Esophagus mucosa (tissue), 1 donor: ENCODE results near the gene CNNM2. TPM values are rescaled to one million over a fixed set of nuclear protein-coding genes. Genes with fewer than 3 reads are reported as not detected.
A peak's percentile ranks its signal among the peaks of the same experiment; 100 is the strongest.
"Not testable (repeated sequence)": the region's sequence is repeated elsewhere in the genome, so short reads cannot be mapped to it uniquely, and the experiment has no call there.

Source experiments
- ATAC-seq: fragments of 200-7000 bp; cut with Tn5 transposase; one replicate; pipeline ENCODE4 v1.9.1; 2020
- total RNA-seq: library from RNA; stranded (reverse); gene quantifications from one replicate; pipeline ENCODE4 v1.2.4, GENCODE V29; 2023
- donor health status: DM: yes; HTN: yes; CAD: no.

Gene CNNM2
- total RNA-seq, 1 donor from 2014 or later = 2.3 TPM

GRCh38 chr10:102970562-102971340, 52.7 kb downstream of the CNNM2 start:
- no peak for ATAC-seq

GRCh38 chr10:102975483-102976379, 57.6 kb downstream of the CNNM2 start:
- no peak for ATAC-seq

GRCh38 chr10:102976380-102976726, 58.3 kb downstream of the CNNM2 start:
- ATAC-seq = peak; percentile 38

GRCh38 chr10:102982296-102982695, 64.2 kb downstream of the CNNM2 start:
- no peak for ATAC-seq

GRCh38 chr10:102984086-102984485, 66.0 kb downstream of the CNNM2 start:
- no peak for ATAC-seq

GRCh38 chr10:102985811-102986210, 67.7 kb downstream of the CNNM2 start:
- no peak for ATAC-seq

- no peak for ATAC-seq
Measured at GRCh38 chr10:102988404-102989314, 70.6 kb downstream of the CNNM2 start.

- ATAC-seq = no peak
Measured at GRCh38 chr10:102994531-102995295, 76.6 kb downstream of the CNNM2 start.

GRCh38 chr10:102996876-102997275, 78.8 kb downstream of the CNNM2 start:
- no peak for ATAC-seq

GRCh38 chr10:102997998-102998397, 79.9 kb downstream of the CNNM2 start:
- ATAC-seq = no peak

GRCh38 chr10:102998399-102998907, 80.4 kb downstream of the CNNM2 start:
- ATAC-seq = no peak

- ATAC-seq = not testable (repeated sequence)
Measured at GRCh38 chr10:103000050-103000449, 82.0 kb downstream of the CNNM2 start.

GRCh38 chr10:103007017-103007416, 88.9 kb downstream of the CNNM2 start:
- no peak for ATAC-seq

- no peak for ATAC-seq
Measured at GRCh38 chr10:103013416-103013815, 95.3 kb downstream of the CNNM2 start.

GRCh38 chr10:103019425-103019824, 101.3 kb downstream of the CNNM2 start:
- no peak for ATAC-seq

- no peak for ATAC-seq
Measured at GRCh38 chr10:103021150-103021899, 103.2 kb downstream of the CNNM2 start.

- ATAC-seq = no peak
Measured at GRCh38 chr10:103021900-103022293, 103.8 kb downstream of the CNNM2 start.

GRCh38 chr10:103025696-103026095, 107.6 kb downstream of the CNNM2 start:
- no peak for ATAC-seq

GRCh38 chr10:103038570-103038969, 120.5 kb downstream of the CNNM2 start:
- ATAC-seq = no peak

- ATAC-seq = no peak
Measured at GRCh38 chr10:103040418-103040817, 122.3 kb downstream of the CNNM2 start.

GRCh38 chr10:103041391-103041790, 123.3 kb downstream of the CNNM2 start:
- ATAC-seq = no peak
